Trophoblast cell (in vitro differentiated cells and primary cell): ENCODE results near the gene FBXO2.
"Not testable (repeated sequence)": the region's sequence is repeated elsewhere in the genome, so short reads cannot be mapped to it uniquely, and the experiment has no call there.

Experiments
- DNase-seq, 2 donors: peaks; one replicate each; pipeline ENCODE4 v3.0.0-alpha.2; 2016
- H2AFZ ChIP-seq: 2 replicates; pipeline ENCODE4 v1.6.1; 2013; ENCODE audit warnings: low read length, moderate library complexity, mild to moderate bottlenecking; ENCODE audit not compliant: insufficient read depth, poor library complexity
- H2AK5ac ChIP-seq: 2 replicates; pipeline ENCODE4 v1.6.1; 2013; ENCODE audit warnings: mild to moderate bottlenecking, low read length
- H2BK120ac ChIP-seq: 2 replicates; pipeline ENCODE4 v1.6.1; 2013; ENCODE audit warnings: low read length, mild to moderate bottlenecking, moderate library complexity; ENCODE audit not compliant: insufficient read depth, poor library complexity
- H2BK12ac ChIP-seq: 2 replicates; pipeline ENCODE4 v1.6.1; 2013; ENCODE audit warnings: mild to moderate bottlenecking, low read length, moderate library complexity
- H2BK5ac ChIP-seq: 2 replicates; pipeline ENCODE4 v1.6.1; 2013; ENCODE audit warnings: low read length, low read depth, moderate library complexity, mild to moderate bottlenecking; ENCODE audit not compliant: poor library complexity
- H3K14ac ChIP-seq: 2 replicates; pipeline ENCODE4 v1.6.1; 2013; ENCODE audit warnings: mild to moderate bottlenecking, low read length
- H3K18ac ChIP-seq: 2 replicates; pipeline ENCODE4 v1.6.1; 2013; ENCODE audit warnings: mild to moderate bottlenecking, low read length
- H3K23ac ChIP-seq: 2 replicates; pipeline ENCODE4 v1.6.1; 2013; ENCODE audit warnings: low read length
- H3K27ac ChIP-seq: 2 replicates; pipeline ENCODE4 v1.5.1; 2013; ENCODE audit warnings: low read depth, mild to moderate bottlenecking, inconsistent platforms, low read length, moderate library complexity
- H3K27me3 ChIP-seq: 2 replicates; pipeline ENCODE4 v1.6.1; 2013; ENCODE audit warnings: inconsistent platforms, mild to moderate bottlenecking, low read length, moderate library complexity; ENCODE audit not compliant: insufficient read depth
- H3K36me3 ChIP-seq, 2 experiments: 1 replicate in 1 of 2; 2 replicates in 1 of 2; pipeline ENCODE4 v1.6.1; 2013; ENCODE audit warnings: low read length in 2 of 2, mild to moderate bottlenecking in 2 of 2, moderate library complexity in 1 of 2; ENCODE audit not compliant: insufficient read depth in 2 of 2, control insufficient read depth in 1 of 2
- H3K4ac ChIP-seq: 2 replicates; pipeline ENCODE4 v1.6.1; 2013; ENCODE audit warnings: low read depth, mild to moderate bottlenecking, low read length, moderate library complexity
- H3K4me1 ChIP-seq, 2 experiments: 1 replicate in 1 of 2; 2 replicates in 1 of 2; pipeline ENCODE4 v1.6.1; 2013; ENCODE audit warnings: low read length in 2 of 2, mild to moderate bottlenecking in 2 of 2, moderate library complexity in 1 of 2; ENCODE audit not compliant: insufficient read depth in 2 of 2, control insufficient read depth in 1 of 2
- H3K4me2 ChIP-seq: 2 replicates; pipeline ENCODE4 v1.6.1; 2013; ENCODE audit warnings: inconsistent platforms, mild to moderate bottlenecking, low read length, moderate library complexity
- H3K4me3 ChIP-seq: 2 replicates; pipeline ENCODE4 v1.5.1; 2013; ENCODE audit warnings: mild to moderate bottlenecking, low read depth, low read length, inconsistent platforms
- H3K79me1 ChIP-seq: one replicate; pipeline ENCODE4 v1.6.1; 2013; ENCODE audit warnings: low read length
- H3K79me2 ChIP-seq: 2 replicates; pipeline ENCODE4 v1.6.1; 2013; ENCODE audit warnings: low read length, mild to moderate bottlenecking; ENCODE audit not compliant: control insufficient read depth, insufficient read depth, poor library complexity
- H3K9ac ChIP-seq: 2 replicates; pipeline ENCODE4 v1.6.1; 2013; ENCODE audit warnings: mild to moderate bottlenecking, low read length
- H3K9me3 ChIP-seq: 2 replicates; pipeline ENCODE4 v1.6.1; 2013; ENCODE audit warnings: low read depth, mild to moderate bottlenecking, control low read depth, inconsistent platforms, low read length; ENCODE audit not compliant: insufficient read depth
- H4K12ac ChIP-seq: 2 replicates; pipeline ENCODE4 v1.6.1; 2013; ENCODE audit warnings: low read depth, mild to moderate bottlenecking, low read length, moderate library complexity
- H4K8ac ChIP-seq: 2 replicates; pipeline ENCODE4 v1.6.1; 2013; ENCODE audit warnings: low read depth, mild to moderate bottlenecking, low read length, moderate library complexity
- H4K91ac ChIP-seq: one replicate; pipeline ENCODE4 v1.6.1; 2013; ENCODE audit warnings: low read depth, mild to moderate bottlenecking, low read length, moderate library complexity
- WGBS: extraction: QIAGEN DNeasy Blood & Tissue Kit; methylation state at CpG from one replicate; pipeline ENCODE4 v1.1.7; 2013; ENCODE audit warnings: missing lambda C conversion rate; ENCODE audit not compliant: insufficient read length, insufficient coverage; ENCODE audit errors: extremely low coverage; 5-methylcytosine and 5-hydroxymethylcytosine counted together

Gene FBXO2

DNA sequence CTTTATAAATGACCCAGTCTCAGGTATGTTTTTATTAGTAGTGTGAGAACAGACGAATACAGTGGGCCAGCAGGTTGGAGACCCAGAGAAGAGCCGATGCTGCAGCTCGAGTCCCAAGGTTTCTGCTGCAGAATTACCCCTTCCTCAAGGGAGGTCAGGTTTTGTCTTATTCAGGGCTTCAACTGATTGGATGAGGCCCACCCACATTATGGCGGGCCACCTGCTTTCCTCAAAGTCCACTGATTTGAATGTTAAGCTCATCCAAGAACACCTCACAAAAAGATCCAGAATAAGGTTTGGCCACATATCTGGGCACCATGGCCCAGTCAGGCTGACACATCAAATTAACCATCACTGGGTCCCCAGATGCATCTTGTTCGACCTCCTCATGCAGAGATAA is 40.9 kb downstream of the FBXO2 start:
- Histone ChIP-seq H4K12ac (no peak overlapping the region), H4K91ac (no peak overlapping the region), H3K27ac (no peak overlapping the region), H3K18ac (no peak overlapping the region), H2BK120ac (no peak overlapping the region), H2BK5ac (no peak overlapping the region), H2AK5ac (no peak overlapping the region), H3K4me3 (no peak overlapping the region), H3K9ac (no peak overlapping the region), H3K9me3 (peaks cover under 1% of the 10 kb centered on the region), H3K23ac (no peak overlapping the region), H3K4me2 (no peak overlapping the region), H3K79me2 (no peaks in the 10 kb centered on the region), H3K14ac (no peak overlapping the region), H2AFZ (no peak overlapping the region), H4K8ac (no peak overlapping the region), H3K27me3 (no peaks in the 10 kb centered on the region), H2BK12ac (no peak overlapping the region), H3K36me3 (no peaks in the 10 kb centered on the region), H3K79me1 (no peaks in the 10 kb centered on the region), H3K4ac (no peak overlapping the region), H3K4me1 (no peaks in the 10 kb centered on the region)
- no CpG with 5 or more reads among the region's 5 CpGs for WGBS
- DNase-seq, result no peak

DNA sequence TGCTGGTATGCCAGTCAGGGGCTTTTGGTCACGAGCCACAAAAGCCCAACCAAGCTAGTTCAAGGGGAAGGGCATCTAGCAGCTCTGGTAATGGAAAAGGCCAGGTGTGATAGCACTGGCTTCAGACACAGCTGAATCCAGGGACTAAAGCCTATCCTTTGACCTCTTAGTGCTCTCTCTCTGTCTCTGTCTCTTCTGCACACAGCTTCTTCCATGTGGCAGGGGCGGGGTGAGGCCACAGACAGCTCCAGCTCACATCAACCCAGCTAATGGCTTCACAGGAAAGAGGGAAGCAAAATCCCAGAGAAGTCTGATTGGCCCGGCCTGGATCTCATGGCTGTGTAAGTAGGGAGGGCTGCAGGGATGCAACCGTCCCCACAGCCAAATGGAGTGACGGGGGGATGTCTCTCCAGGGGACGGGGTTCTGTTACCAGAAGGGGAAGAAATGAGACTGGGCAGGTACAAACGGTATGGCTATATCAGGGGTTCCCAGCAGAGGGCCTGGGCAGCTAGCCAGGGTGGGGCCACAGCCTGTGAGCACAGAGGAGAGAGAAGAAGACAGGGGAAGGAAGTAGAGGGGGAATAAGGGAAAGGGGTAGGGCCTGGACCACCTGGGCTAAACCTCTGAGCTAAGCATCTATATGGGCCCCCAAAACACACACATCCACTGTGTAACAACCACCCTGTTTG is 42.4 kb downstream of the FBXO2 start:
- Histone ChIP-seq H3K36me3 (no peaks in the 10 kb centered on the region), H3K4me2 (no peak overlapping the region), H3K18ac (no peak overlapping the region), H3K27ac (no peak overlapping the region), H3K23ac (no peak overlapping the region), H3K4me1 (no peaks in the 10 kb centered on the region), H3K9ac (no peak overlapping the region), H2BK12ac (no peak overlapping the region), H2BK5ac (no peak overlapping the region), H2BK120ac (no peak overlapping the region), H3K79me2 (no peaks in the 10 kb centered on the region), H4K91ac (no peak overlapping the region), H4K12ac (no peak overlapping the region), H2AFZ (no peak overlapping the region), H3K4me3 (no peak overlapping the region), H3K9me3 (peaks cover 3% of the 10 kb centered on the region), H3K14ac (no peak overlapping the region), H3K4ac (no peak overlapping the region), H4K8ac (no peak overlapping the region), H2AK5ac (no peak overlapping the region), H3K79me1 (no peaks in the 10 kb centered on the region), H3K27me3 (peaks cover 2% of the 10 kb centered on the region)
- no CpG with 5 or more reads among the region's 7 CpGs for WGBS
- DNase-seq, result no peak

DNA sequence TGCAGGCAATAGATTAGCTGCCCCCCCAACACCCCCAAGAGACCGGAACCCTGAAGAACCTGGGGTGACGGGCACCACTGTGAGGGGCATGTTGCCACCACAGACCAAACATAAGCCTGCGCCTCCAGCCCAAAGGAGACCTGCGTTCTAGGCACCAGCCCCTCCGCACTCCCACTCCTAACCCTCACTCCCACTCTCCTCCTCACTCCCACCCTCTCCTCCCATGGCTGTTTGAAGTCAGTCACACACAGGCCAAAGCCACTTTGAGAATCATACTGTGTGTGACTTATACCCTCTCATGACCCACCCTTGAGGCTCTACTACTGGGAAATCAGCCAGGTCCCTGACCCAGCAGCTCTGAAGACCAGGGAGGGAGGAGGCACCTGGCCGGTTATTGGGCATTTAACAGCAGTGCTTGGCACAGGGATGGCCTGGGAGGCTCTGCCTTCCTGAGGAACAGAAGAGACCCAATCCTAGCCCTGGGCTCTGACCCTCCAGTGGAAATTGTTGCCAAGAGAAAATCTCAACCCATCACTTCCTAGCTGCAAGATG is 43.5 kb downstream of the FBXO2 start:
- Histone ChIP-seq H3K4me2 (no peak overlapping the region), H3K27ac (no peak overlapping the region), H3K23ac (no peak overlapping the region), H4K8ac (no peak overlapping the region), H2AFZ (no peak overlapping the region), H2BK5ac (no peak overlapping the region), H3K79me1 (no peaks in the 10 kb centered on the region), H2AK5ac (no peak overlapping the region), H3K9me3 (peaks cover 3% of the 10 kb centered on the region), H3K4me1 (no peaks in the 10 kb centered on the region), H4K91ac (no peak overlapping the region), H3K4me3 (no peak overlapping the region), H3K79me2 (no peaks in the 10 kb centered on the region), H4K12ac (no peak overlapping the region), H2BK120ac (no peak overlapping the region), H3K4ac (no peak overlapping the region), H3K18ac (no peak overlapping the region), H2BK12ac (no peak overlapping the region), H3K14ac (no peak overlapping the region), H3K9ac (no peak overlapping the region), H3K36me3 (no peaks in the 10 kb centered on the region), H3K27me3 (peaks cover 2% of the 10 kb centered on the region)
- no peak for DNase-seq
- WGBS, result no CpG with 5 or more reads among the region's 6 CpGs

DNA sequence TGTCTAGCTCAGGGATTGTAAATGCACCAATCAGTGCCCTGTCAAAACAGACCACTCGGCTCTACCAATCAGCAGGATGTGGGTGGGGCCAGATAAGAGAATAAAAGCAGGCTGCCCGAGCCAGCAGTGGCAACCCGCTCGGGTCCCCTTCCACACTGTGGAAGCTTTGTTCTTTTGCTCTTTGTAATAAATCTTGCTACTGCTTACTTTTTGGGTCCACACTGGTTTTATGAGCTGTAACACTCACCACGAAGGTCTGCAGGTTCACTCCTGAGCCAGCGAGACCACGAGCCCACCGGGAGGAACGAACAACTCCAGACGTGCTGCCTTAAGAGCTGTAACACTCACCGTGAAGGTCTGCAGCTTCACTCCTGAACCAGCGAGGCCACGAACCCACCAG is 44.9 kb downstream of the FBXO2 start:
- H3K9me3 ChIP-seq, H3K4ac ChIP-seq, H3K18ac ChIP-seq, H3K4me1 ChIP-seq, H2BK5ac ChIP-seq, H3K36me3 ChIP-seq, H3K27me3 ChIP-seq, H3K4me3 ChIP-seq, H3K14ac ChIP-seq, H4K91ac ChIP-seq, H2BK120ac ChIP-seq, H2AFZ ChIP-seq, H3K79me1 ChIP-seq, DNase-seq, H3K79me2 ChIP-seq, H3K9ac ChIP-seq, H3K23ac ChIP-seq, H4K8ac ChIP-seq, H2BK12ac ChIP-seq, H3K27ac ChIP-seq, H4K12ac ChIP-seq, H3K4me2 ChIP-seq, H2AK5ac ChIP-seq: not testable (repeated sequence)
- no CpG with 5 or more reads among the region's 13 CpGs for WGBS
